Endothelial cell of umbilical vein (primary cell): ENCODE results near the gene KCNQ1OT1. TPM values are rescaled to one million over a fixed set of nuclear protein-coding genes. Genes with fewer than 3 reads are reported as not detected.

ENCODE experiments used
- BruUV-seq: library from RNA; stranded (reverse); fragments of 400-500 nt; replicated peaks from 2 replicates; lab custom pipeline; 2021; lab: Mats Ljungman, UMichigan
- CTCF ChIA-PET: fragments of 300-600, 350-600 bp; sonication (Branson Sonifier 250); formaldehyde crosslinking; loops from one replicate; lab custom pipeline; 2021; ENCODE audit warnings: antibody characterized with exemption, inconsistent platforms; lab: Charles Lee
- POLR2A ChIA-PET: fragments of 300-600, 350-600 bp; sonication (Branson Sonifier 250); formaldehyde crosslinking; loops from one replicate; lab custom pipeline; 2021; ENCODE audit warnings: antibody characterized with exemption, inconsistent platforms; lab: Charles Lee
- DNase-seq: peaks from one replicate; pipeline ENCODE4 v3.0.0-alpha.2; 2011; ENCODE audit warnings: low read depth, low spot score
- FAIRE-seq: peaks from 2 replicates; lab custom pipeline; 2011; peaks lifted over from hg19 to GRCh38; lab: Jason Lieb, UNC
- H2AFZ ChIP-seq: 2 replicates; pipeline ENCODE4 v1.6.0; 2012; ENCODE audit warnings: low read depth, low read length, control low read depth, inconsistent platforms
- H3K27ac ChIP-seq: 2 replicates; pipeline ENCODE4 v1.5.1; 2011; ENCODE audit warnings: low read depth, mild to moderate bottlenecking, control low read depth, low read length, moderate library complexity; ENCODE audit not compliant: insufficient read depth
- H3K27me3 ChIP-seq, 2 experiments: 2 replicates each; pipeline versions ENCODE4 v1.6.0 to v1.6.1; 2011; ENCODE audit warnings: low read length in 2 of 2, mixed read lengths in 1 of 2; ENCODE audit not compliant: control insufficient read depth in 2 of 2, insufficient read depth in 2 of 2
- H3K36me3 ChIP-seq, 2 experiments: 2 replicates in 1 of 2; 3 replicates in 1 of 2; pipeline ENCODE4 v1.5.1; 2011; ENCODE audit warnings: low read length in 2 of 2, mild to moderate bottlenecking in 1 of 2, moderate library complexity in 1 of 2; ENCODE audit not compliant: control insufficient read depth in 2 of 2, insufficient read depth in 2 of 2; ENCODE audit errors: extremely low read depth in 1 of 2
- H3K4me1 ChIP-seq: 3 replicates; pipeline ENCODE4 v1.5.1; 2011; ENCODE audit warnings: mild to moderate bottlenecking, low read length; ENCODE audit not compliant: control insufficient read depth, insufficient read depth; ENCODE audit errors: extremely low read depth
- H3K4me2 ChIP-seq: 2 replicates; pipeline ENCODE4 v1.6.1; 2011; ENCODE audit warnings: low read length, control low read depth, mixed read lengths; ENCODE audit not compliant: insufficient read depth
- H3K4me3 ChIP-seq, 3 experiments: fragments of 200-600 bp in 1 of 3; sonication (generic), shearing (Covaris generic) in 1 of 3; replicated peaks in 1 of 3; 2 replicates each; pipeline ENCODE4 v1.5.1; 2011 to 2016; ENCODE audit warnings: control low read depth in 3 of 3, low read length in 3 of 3, mild to moderate bottlenecking in 2 of 3, inconsistent platforms in 1 of 3, low read depth in 1 of 3, moderate library complexity in 1 of 3; ENCODE audit not compliant: insufficient read depth in 1 of 3
- H3K79me2 ChIP-seq: 2 replicates; pipeline ENCODE4 v1.6.0; 2012; ENCODE audit warnings: low read length, inconsistent platforms; ENCODE audit not compliant: control insufficient read depth, insufficient read depth
- H3K9ac ChIP-seq: replicated peaks from 2 replicates; pipeline ENCODE3; 2011; ENCODE audit warnings: low read length, control low read depth; ENCODE audit not compliant: insufficient read depth; ENCODE audit errors: extremely low read depth
- H3K9me1 ChIP-seq: replicated peaks from 3 replicates; pipeline ENCODE4 v1.6.0; 2011; ENCODE audit warnings: mild to moderate bottlenecking, low read length; ENCODE audit not compliant: control insufficient read depth, insufficient read depth; ENCODE audit errors: extremely low read depth
- H3K9me3 ChIP-seq: replicated peaks from 2 replicates; pipeline ENCODE4 v1.5.1; 2012; ENCODE audit warnings: low read length, inconsistent platforms; ENCODE audit not compliant: control insufficient read depth, insufficient read depth
- H4K20me1 ChIP-seq: replicated peaks from 2 replicates; pipeline ENCODE3; 2011; ENCODE audit warnings: mild to moderate bottlenecking, low read length; ENCODE audit not compliant: control insufficient read depth, insufficient read depth; ENCODE audit errors: extremely low read depth
- CTCF ChIP-seq, 2 donors: IDR thresholded peaks; 1 replicate in 1 of 2; 2 replicates in 1 of 2; pipeline ENCODE4 v1.5.1; 2011; ENCODE audit warnings: low read length in 2 of 2, mild to moderate bottlenecking in 2 of 2, moderate library complexity in 2 of 2, control low read depth in 1 of 2, inconsistent platforms in 1 of 2, low read depth in 1 of 2; ENCODE audit not compliant: insufficient read depth in 1 of 2; ENCODE audit errors: extremely low read depth in 1 of 2
- EZH2 ChIP-seq: IDR thresholded peaks from 2 replicates; pipeline ENCODE4 v1.6.1; 2012; ENCODE audit warnings: borderline replicate concordance, low read depth, mild to moderate bottlenecking, moderate library complexity, low read length, inconsistent platforms; ENCODE audit not compliant: severe bottlenecking
- FOS ChIP-seq: IDR thresholded peaks from 2 replicates; pipeline ENCODE4 v1.6.1; 2011; ENCODE audit warnings: mild to moderate bottlenecking, low read length, moderate library complexity, borderline replicate concordance; ENCODE audit not compliant: insufficient read depth
- GATA2 ChIP-seq: IDR thresholded peaks from 2 replicates; pipeline ENCODE4 v1.7.0; 2011; ENCODE audit warnings: low read depth, mild to moderate bottlenecking, moderate library complexity, mixed read lengths, low read length; ENCODE audit not compliant: insufficient read length, insufficient read depth
- JUN ChIP-seq: IDR thresholded peaks from 2 replicates; pipeline ENCODE4 v1.6.1; 2011; ENCODE audit warnings: borderline replicate concordance, low read depth; ENCODE audit not compliant: insufficient read length, insufficient read depth
- MAX ChIP-seq: IDR thresholded peaks from 2 replicates; pipeline ENCODE4 v1.6.1; 2011; ENCODE audit not compliant: insufficient read depth, insufficient read length
- MYC ChIP-seq: IDR thresholded peaks from one replicate; pipeline ENCODE4 v1.6.1; 2011; ENCODE audit warnings: mild to moderate bottlenecking, low read depth, low read length
- POLR2A ChIP-seq: IDR thresholded peaks from 2 replicates; pipeline ENCODE4 v1.6.1; 2012; ENCODE audit warnings: low read depth, mild to moderate bottlenecking, control low read depth, low read length
- POLR2AphosphoS5 ChIP-seq: IDR thresholded peaks from 2 replicates; pipeline ENCODE4 v1.6.1; 2012; ENCODE audit warnings: low read depth, mild to moderate bottlenecking, control low read depth, low read length, moderate library complexity; ENCODE audit not compliant: insufficient read depth
- dilution Hi-C: fragments of 300-500 bp; cut with MboI; formaldehyde crosslinking; loops from one replicate; pipeline ENCODE4 v1.15.0; 2019; ENCODE audit warnings: low sequenced_read_pairs; ENCODE audit not compliant: extremely low pct_ligation_motif_present
- intact Hi-C: fragments of 100-400 bp; cut with micrococcal nuclease; formaldehyde crosslinking; loops from one replicate; pipeline ENCODE4 v1.10.0; 2022
- polyA plus RNA-seq, 4 experiments: library from polyadenylated mRNA; depleted of rRNA in 3 of 4; stranded (reverse) in 3 of 4; unstranded in 1 of 4; fragments of >200 nt; gene quantifications; 2 replicates each; pipeline versions ENCODE4 v1.2.1 to v1.2.3, GENCODE V29; 2011 to 2012; ENCODE audit warnings: missing spikeins in 1 of 4
- total RNA-seq: library from RNA; stranded (reverse); gene quantifications from 2 replicates; pipeline ENCODE4 v1.2.3, GENCODE V29; 2021

The KCNQ1OT1 gene
- total and polyA plus RNA-seq, 2 donors (not counting 3 experiments of a cell fraction or from before 2014, with no cell fraction given): 0.11 to 1.8 TPM

DNA sequence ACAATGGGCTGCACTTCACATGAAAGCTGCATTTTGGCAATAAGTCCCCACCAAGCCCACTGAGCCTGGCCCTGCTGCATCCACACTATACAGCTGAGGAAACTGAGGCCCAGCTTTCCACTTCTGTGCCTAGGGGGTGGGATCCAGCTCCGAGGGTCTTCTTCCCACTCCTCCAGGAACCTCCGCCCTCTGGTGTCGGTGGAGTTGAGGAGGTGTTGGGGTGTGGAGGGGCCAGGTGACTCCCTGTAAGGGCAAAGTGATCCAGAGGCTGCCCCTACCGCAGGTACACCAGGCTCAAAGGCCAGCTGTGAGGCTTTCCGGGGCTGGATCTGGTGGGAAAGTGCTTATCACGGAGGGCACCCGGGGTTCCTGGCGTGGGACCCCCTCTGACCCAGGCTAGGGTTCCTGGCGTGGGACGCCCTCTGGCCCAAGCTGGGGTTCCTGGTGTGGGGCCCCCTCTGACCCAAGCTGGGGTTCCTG is 130.0 kb downstream of the KCNQ1OT1 start:
- Histone ChIP-seq H3K79me2 (no peaks in the 10 kb centered on the region), H3K4me3 (no peak overlapping the region), H3K9ac (no peak overlapping the region), H3K4me1 (no peaks in the 10 kb centered on the region), H3K4me2 (no peak overlapping the region), H2AFZ (no peak overlapping the region), H4K20me1 (no peaks in the 10 kb centered on the region), H3K9me1 (no peaks in the 10 kb centered on the region), H3K27ac (no peak overlapping the region), H3K9me3 (no peaks in the 10 kb centered on the region), H3K36me3 (no peaks in the 10 kb centered on the region), H3K27me3 (no peaks in the 10 kb centered on the region)
- FAIRE-seq: no peak
- intact Hi-C loops: no loop called here
- dilution Hi-C loops: no loop called here
- ChIA-PET POLR2A (no interaction called here), CTCF (no interaction called here)
- BruUV-seq: no TSS peak
- DNase-seq: no peak
- TF ChIP-seq FOS (no peak), EZH2 (no peak), POLR2AphosphoS5 (no peak), POLR2A (no peak), MYC (no peak), JUN (no peak), GATA2 (no peak), MAX (no peak), CTCF (IDR thresholded peaks at IDR 0.05; ENCODE audit: extremely low read depth in 1 of 2, insufficient read depth in 1 of 2, low read depth in 1 of 2, low read length in 2 of 2) (no peak)
